Neural cell (in vitro differentiated cells): Measurements from ENCODE around the gene PEAK1. TPM values are rescaled to one million over a fixed set of nuclear protein-coding genes. Genes with fewer than 3 reads are reported as not detected.
A peak's percentile ranks its signal among the peaks of the same experiment; 100 is the strongest.

ENCODE experiments used
- H2AFZ ChIP-seq: fragments of 200-600, 300-800 bp; sonication (generic), shearing (Covaris generic); 2 replicates; pipeline ENCODE4 v1.6.0; 2014; ENCODE audit warnings: low read depth, mild to moderate bottlenecking, antibody characterized with exemption, low read length, moderate library complexity
- H3F3A ChIP-seq: fragments of 200-600 bp; shearing (Covaris generic); 2 replicates; pipeline ENCODE4 v1.6.1; 2016; ENCODE audit warnings: mild to moderate bottlenecking, moderate library complexity, mixed read lengths, antibody characterized with exemption, low read length; ENCODE audit not compliant: insufficient read depth, poor library complexity, severe bottlenecking
- H3K27ac ChIP-seq: fragments of 200-600, 300-800 bp; sonication (generic), shearing (Covaris generic); 2 replicates; pipeline ENCODE4 v1.5.1; 2014; ENCODE audit warnings: mild to moderate bottlenecking, low read length, moderate library complexity
- H3K27me3 ChIP-seq: fragments of 300-800, 200-600 bp; sonication (generic), shearing (Covaris generic); 2 replicates; pipeline ENCODE4 v1.6.0; 2014; ENCODE audit warnings: mild to moderate bottlenecking, low read depth, low read length, moderate library complexity; ENCODE audit not compliant: insufficient read depth
- H3K36me3 ChIP-seq: fragments of 300-800, 200-600 bp; sonication (generic), shearing (Covaris generic); 2 replicates; pipeline ENCODE4 v1.5.1; 2014; ENCODE audit warnings: mild to moderate bottlenecking, antibody characterized with exemption, low read length, moderate library complexity; ENCODE audit not compliant: insufficient read depth
- H3K4me2 ChIP-seq: fragments of 300-800, 200-600 bp; sonication (generic), shearing (Covaris generic); 2 replicates; pipeline ENCODE4 v1.6.0; 2014; ENCODE audit warnings: mild to moderate bottlenecking, low read length
- H3K4me3 ChIP-seq: fragments of 300-800, 200-600 bp; sonication (generic), shearing (Covaris generic); 2 replicates; pipeline ENCODE4 v1.5.1; 2014; ENCODE audit warnings: mild to moderate bottlenecking, low read length, moderate library complexity
- H3K79me2 ChIP-seq: fragments of 200-600 bp; shearing (Covaris generic); replicated peaks from 2 replicates; pipeline ENCODE4 v1.6.0; 2014; ENCODE audit warnings: mild to moderate bottlenecking, low read length, moderate library complexity; ENCODE audit not compliant: insufficient read depth
- H3K9ac ChIP-seq: fragments of 300-800, 200-600 bp; sonication (generic), shearing (Covaris generic); 2 replicates; pipeline ENCODE4 v1.6.1; 2016; ENCODE audit warnings: mild to moderate bottlenecking, low read length, mixed read lengths
- H3K9me2 ChIP-seq: fragments of 200-600 bp; shearing (Covaris generic); 2 replicates; pipeline ENCODE4 v1.6.1; 2016; ENCODE audit warnings: mild to moderate bottlenecking, low read length, mixed read lengths; ENCODE audit not compliant: insufficient read depth
- H3K9me3 ChIP-seq: fragments of 200-600, 300-800 bp; sonication (generic), shearing (Covaris generic); 2 replicates; pipeline ENCODE4 v1.6.1; 2016; ENCODE audit warnings: mild to moderate bottlenecking, mixed run types, low read length, moderate library complexity, mixed read lengths
- H4K20me1 ChIP-seq: fragments of 200-600 bp; shearing (Covaris generic); 2 replicates; pipeline ENCODE4 v1.6.1; 2016; ENCODE audit warnings: mild to moderate bottlenecking, mixed run types; ENCODE audit not compliant: insufficient read depth
- CTCF ChIP-seq: fragments of 450-650 bp; IDR thresholded peaks from 2 replicates; pipeline ENCODE4 v1.5.1; 2014; ENCODE audit warnings: antibody characterized with exemption, mild to moderate bottlenecking, moderate library complexity; ENCODE audit not compliant: poor library complexity, severe bottlenecking
- EP300 ChIP-seq: fragments of 450-650 bp; conservative IDR thresholded peaks from 2 replicates; pipeline ENCODE4 v1.6.1; 2014; ENCODE audit warnings: antibody characterized with exemption, mild to moderate bottlenecking, moderate library complexity; ENCODE audit not compliant: poor library complexity, severe bottlenecking
- EZH2 ChIP-seq: fragments of 200-600, 300-800 bp; shearing (Covaris generic), sonication (generic); IDR thresholded peaks from 2 replicates; pipeline ENCODE4 v1.6.1; 2014; ENCODE audit warnings: antibody characterized with exemption, low read length, borderline replicate concordance, mild to moderate bottlenecking; ENCODE audit not compliant: insufficient read depth, poor library complexity, severe bottlenecking
- MXI1 ChIP-seq: fragments of 450-650 bp; conservative IDR thresholded peaks from 2 replicates; pipeline ENCODE4 v1.6.1; 2014; ENCODE audit warnings: antibody characterized with exemption, mild to moderate bottlenecking; ENCODE audit not compliant: poor library complexity, severe bottlenecking
- POLR2AphosphoS5 ChIP-seq: IDR thresholded peaks from 2 replicates; pipeline ENCODE4 v1.6.1; 2012
- RAD21 ChIP-seq: fragments of 450-650 bp; conservative IDR thresholded peaks from 2 replicates; pipeline ENCODE4 v1.6.1; 2014; ENCODE audit warnings: antibody characterized with exemption, mild to moderate bottlenecking, moderate library complexity
- REST ChIP-seq: IDR thresholded peaks from 2 replicates; pipeline ENCODE4 v1.6.1; 2012; ENCODE audit warnings: borderline replicate concordance
- SMC3 ChIP-seq: fragments of 450-650 bp; conservative IDR thresholded peaks from 2 replicates; pipeline ENCODE4 v1.6.1; 2014; ENCODE audit warnings: antibody characterized with exemption, mild to moderate bottlenecking, moderate library complexity; ENCODE audit not compliant: poor library complexity
- TAF1 ChIP-seq: IDR thresholded peaks from 2 replicates; pipeline ENCODE4 v1.6.1; 2012; ENCODE audit warnings: low read depth
- polyA plus RNA-seq: library from polyadenylated mRNA; depleted of rRNA; stranded (reverse); fragments of >200 nt; gene quantifications from 2 replicates; pipeline ENCODE4 v1.2.3, GENCODE V29; 2014

The PEAK1 gene
- polyA plus RNA-seq, 1 donor from 2014 or later, result 5.8 TPM

GRCh38 chr15:77074350-77074749 is 345.6 kb downstream of the PEAK1 start:
- Histone ChIP-seq H2AFZ (no peak overlapping the region), H3K27me3 (no peaks in the 10 kb centered on the region), H3K9me2 (no peaks in the 10 kb centered on the region), H3K9ac (no peak overlapping the region), H3K4me3 (no peak overlapping the region), H3K36me3 (no peaks in the 10 kb centered on the region), H3K27ac (no peak overlapping the region), H4K20me1 (no peaks in the 10 kb centered on the region), H3K9me3 (no peaks in the 10 kb centered on the region), H3K79me2 (peaks cover 10% of the 10 kb centered on the region), H3K4me2 (no peak overlapping the region), H3F3A (no peaks in the 10 kb centered on the region)
- TF ChIP-seq TAF1 (no peak), RAD21 (no peak), REST (no peak), EZH2 (no peak)

GRCh38 chr15:77071305-77072223 is 348.3 kb downstream of the PEAK1 start:
- Histone ChIP-seq H3K9ac (peak overlapping the region; percentile 35), H3K9me3 (no peaks in the 10 kb centered on the region), H3K27ac (peak overlapping the region; percentile 60), H3K27me3 (no peaks in the 10 kb centered on the region), H3F3A (no peaks in the 10 kb centered on the region), H3K9me2 (no peaks in the 10 kb centered on the region), H3K79me2 (peaks cover 38% of the 10 kb centered on the region), H3K4me2 (peak overlapping the region; percentile 9), H3K4me3 (peak overlapping the region; percentile 32), H2AFZ (peak overlapping the region; percentile 61), H3K36me3 (no peaks in the 10 kb centered on the region), H4K20me1 (no peaks in the 10 kb centered on the region)
- TF ChIP-seq SMC3, result no peak
- TF ChIP-seq POLR2AphosphoS5, result no peak
- TF ChIP-seq CTCF, result no peak
- TF ChIP-seq EP300, result no peak
- no peak for TF ChIP-seq TAF1
- TF ChIP-seq REST, result no peak
- no peak for TF ChIP-seq EZH2
- no peak for TF ChIP-seq MXI1
- no peak for TF ChIP-seq RAD21
